RWPE1 (cell line): ENCODE measurements around the gene CACNA2D3.

Source experiments
- CTCF ChIA-PET: fragments of 350-600 bp; sonication (Branson Sonifier 250); formaldehyde crosslinking; extraction: SDS; loops from one replicate; lab custom pipeline; 2021; lab: Yijun Ruan, JAX
- POLR2A ChIA-PET: fragments of 400-600 bp; formaldehyde crosslinking; extraction: SDS; loops from one replicate; lab custom pipeline; 2020; ENCODE audit warnings: antibody characterized with exemption; ENCODE audit not compliant: low non-redundant PET; lab: Yijun Ruan, JAX
- DNase-seq: peaks from one replicate; pipeline ENCODE4 v3.0.0; 2012; ENCODE audit warnings: low spot score
- H3K27ac ChIP-seq: fragments of 450-650 bp; 2 replicates; pipeline ENCODE4 v1.5.1; 2017
- CTCF ChIP-seq: fragments of 450-650 bp; conservative IDR thresholded peaks from 2 replicates; pipeline ENCODE4 v1.5.1; 2017; ENCODE audit warnings: low read depth, mild to moderate bottlenecking

The CACNA2D3 gene

GRCh38 chr3:54127499-54128056 is 5.2 kb downstream of the CACNA2D3 start:
- no peak overlapping the region for H3K27ac ChIP-seq
- ChIA-PET POLR2A (no interaction called here), CTCF (no interaction called here)
- no peak for TF ChIP-seq CTCF
- no peak for DNase-seq

- H3K27ac ChIP-seq = no peak overlapping the region
- DNase-seq = no peak
- no peak for TF ChIP-seq CTCF
- CTCF ChIA-PET = interaction anchor here (0.5 kb wide), 1 partner anchor 1678 kb away, joined by 3 read pairs; no protein-coding TSS in a partner anchor
- POLR2A ChIA-PET = no interaction called here
Measured at GRCh38 chr3:54131026-54131605, 8.8 kb downstream of the CACNA2D3 start.

GRCh38 chr3:54131890-54132289 is 9.5 kb downstream of the CACNA2D3 start:
- no peak overlapping the region for H3K27ac ChIP-seq
- DNase-seq = no peak
- POLR2A ChIA-PET = no interaction called here
- CTCF ChIA-PET = no interaction called here
- no peak for TF ChIP-seq CTCF

DNA sequence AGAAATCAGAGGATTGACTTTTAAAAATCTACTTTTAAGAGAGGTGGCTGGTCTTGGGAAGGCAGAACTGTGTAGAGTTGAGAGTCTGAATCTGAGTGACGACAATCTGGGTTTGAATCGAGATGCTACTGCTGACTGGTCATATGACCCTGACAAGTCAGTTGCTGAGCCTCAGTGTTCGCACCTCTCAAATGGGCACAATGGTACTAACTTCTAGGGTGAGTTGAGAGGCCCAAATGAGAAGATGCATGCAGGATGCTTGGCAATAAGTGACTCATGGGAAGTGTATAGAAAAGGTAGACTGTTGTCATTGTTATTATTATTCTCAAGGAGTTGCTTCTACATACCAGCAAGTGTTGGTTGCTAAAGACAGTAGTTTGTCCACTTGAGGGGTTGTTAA is 10.3 kb downstream of the CACNA2D3 start:
- ChIA-PET POLR2A (no interaction called here), CTCF (no interaction called here)
- no peak for DNase-seq
- no peak overlapping the region for H3K27ac ChIP-seq
- no peak for TF ChIP-seq CTCF

- no peak for TF ChIP-seq CTCF
- H3K27ac ChIP-seq = no peak overlapping the region
- CTCF ChIA-PET = no interaction called here
- POLR2A ChIA-PET = no interaction called here
- DNase-seq = no peak
Measured at GRCh38 chr3:54133196-54133595, 10.8 kb downstream of the CACNA2D3 start.

DNA sequence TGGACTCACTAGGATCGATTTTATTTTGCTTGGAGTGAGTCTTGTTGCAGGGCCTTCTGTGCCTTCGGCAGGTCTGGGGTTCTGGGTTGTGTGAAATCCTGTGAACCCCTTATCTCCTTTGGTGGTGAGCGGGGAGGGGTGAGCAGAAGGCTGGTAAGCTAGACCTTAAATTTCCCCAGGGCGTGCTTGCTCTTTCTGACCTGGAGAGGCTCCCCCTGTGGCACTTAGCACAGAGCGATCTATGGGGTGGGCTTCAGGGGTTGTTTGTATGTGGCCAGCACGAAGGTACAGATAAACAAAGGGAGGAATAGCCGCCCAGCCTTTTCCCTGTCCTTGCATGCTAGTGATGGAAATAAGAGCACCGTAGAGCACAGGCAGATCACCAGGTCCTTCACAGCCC is 11.8 kb downstream of the CACNA2D3 start:
- ChIA-PET CTCF (no interaction called here), POLR2A (no interaction called here)
- TF ChIP-seq CTCF = no peak
- no peak for DNase-seq
- H3K27ac ChIP-seq = no peak overlapping the region
